A673 (cell line): ENCODE measurements around the gene GEMIN8.

ENCODE experiments used
- EZH2 ChIP-seq: fragments of 200-600 bp; sonication (generic); IDR thresholded peaks from 2 replicates; pipeline ENCODE4 v1.6.1; 2017; ENCODE audit warnings: borderline replicate concordance, low read depth, mild to moderate bottlenecking, mixed read lengths, antibody characterized with exemption, low read length; ENCODE audit not compliant: poor library complexity, severe bottlenecking
- TF ChIP-seq, protein P1 (sequence below): fragments of 300-800, 200-600 bp; sonication (generic); conservative IDR thresholded peaks from 2 replicates; pipeline ENCODE4 v1.5.1; 2017; ENCODE audit warnings: low read depth, mild to moderate bottlenecking, antibody characterized with exemption, low read length, moderate library complexity, mixed read lengths

- TF ChIP-seq, protein P1, sequence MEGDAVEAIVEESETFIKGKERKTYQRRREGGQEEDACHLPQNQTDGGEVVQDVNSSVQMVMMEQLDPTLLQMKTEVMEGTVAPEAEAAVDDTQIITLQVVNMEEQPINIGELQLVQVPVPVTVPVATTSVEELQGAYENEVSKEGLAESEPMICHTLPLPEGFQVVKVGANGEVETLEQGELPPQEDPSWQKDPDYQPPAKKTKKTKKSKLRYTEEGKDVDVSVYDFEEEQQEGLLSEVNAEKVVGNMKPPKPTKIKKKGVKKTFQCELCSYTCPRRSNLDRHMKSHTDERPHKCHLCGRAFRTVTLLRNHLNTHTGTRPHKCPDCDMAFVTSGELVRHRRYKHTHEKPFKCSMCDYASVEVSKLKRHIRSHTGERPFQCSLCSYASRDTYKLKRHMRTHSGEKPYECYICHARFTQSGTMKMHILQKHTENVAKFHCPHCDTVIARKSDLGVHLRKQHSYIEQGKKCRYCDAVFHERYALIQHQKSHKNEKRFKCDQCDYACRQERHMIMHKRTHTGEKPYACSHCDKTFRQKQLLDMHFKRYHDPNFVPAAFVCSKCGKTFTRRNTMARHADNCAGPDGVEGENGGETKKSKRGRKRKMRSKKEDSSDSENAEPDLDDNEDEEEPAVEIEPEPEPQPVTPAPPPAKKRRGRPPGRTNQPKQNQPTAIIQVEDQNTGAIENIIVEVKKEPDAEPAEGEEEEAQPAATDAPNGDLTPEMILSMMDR: no peak
- TF ChIP-seq EZH2: no peak
Measured at GRCh38 chrX:14073556-14073955, 43.9 kb upstream of the GEMIN8 start.
